Measurements from ENCODE around the gene RPL15. TPM values are rescaled to one million over a fixed set of nuclear protein-coding genes. Genes with fewer than 3 reads are reported as not detected.
A peak's percentile ranks its signal among the peaks of the same experiment; 100 is the strongest.
"Not testable (repeated sequence)": the region's sequence is repeated elsewhere in the genome, so short reads cannot be mapped to it uniquely, and the experiment has no call there.

Gene RPL15
- 2,510 and 2,511 TPM in 2 replicates for total RNA-seq (2014; rRNA removed; shearing (Covaris generic))
- polyA plus RNA-seq (2015; cell fraction: cytosol; rRNA removed): 2,575 and 4,354 TPM in 2 replicates
- polyA plus RNA-seq (2015; cell fraction: nucleus; rRNA removed): 1,618 and 1,721 TPM in 2 replicates

- peak; percentile 97 for DNase-seq (ENCODE audit: low read depth)
These were observed at the start of gene RPL15, which contains the start of gene NKIRAS1 for GRCh38 chr3:23916886-23917678. Gene RPL15 (plus strand): TSS chr3:23917132. CDS start chr3:23917860, 728 bp downstream. Gene NKIRAS1 (minus strand): TSS chr3:23916990. CDS start chr3:23910904, 6,086 bp downstream.

DNA sequence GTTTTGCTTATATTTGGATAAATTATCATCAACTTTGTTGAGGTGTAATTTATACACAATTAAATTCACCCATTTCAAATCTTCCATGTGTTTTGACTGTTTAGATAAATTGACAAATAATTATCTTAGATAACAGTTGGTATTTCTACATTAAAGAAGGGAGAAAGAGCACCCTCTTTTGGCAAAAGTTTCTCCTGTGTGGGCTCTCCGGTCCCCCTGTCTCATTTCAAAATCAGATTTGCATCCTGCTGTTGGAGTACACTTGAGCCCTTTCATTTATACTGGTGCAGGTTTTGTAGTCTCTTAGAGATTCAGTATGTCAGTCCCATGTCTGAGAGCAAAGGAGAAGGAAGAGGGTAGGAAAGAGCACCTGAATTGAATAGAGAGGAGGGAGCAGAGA, 49.5 kb upstream of the RPL15 start:
- no peak for DNase-seq (ENCODE audit: low read depth)

DNA sequence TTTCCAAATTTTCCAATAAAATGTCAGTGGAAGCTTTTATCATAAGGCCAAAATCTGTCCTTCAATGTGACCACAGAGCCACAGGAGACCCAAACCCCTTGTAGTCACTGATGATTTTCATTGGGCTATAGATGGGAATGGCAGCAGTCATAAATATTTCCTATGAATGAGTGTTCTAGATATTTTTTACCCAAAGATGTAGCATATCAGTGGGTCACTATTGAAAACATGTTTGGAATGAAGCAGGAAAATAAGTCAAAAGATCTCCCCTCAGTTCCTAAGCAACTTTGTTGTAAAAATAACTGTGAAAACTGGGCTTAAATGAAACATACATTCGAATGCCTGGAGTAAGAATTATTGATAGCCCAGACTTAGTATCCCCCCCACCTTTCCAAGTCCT, 49.1 kb upstream of the RPL15 start:
- DNase-seq (ENCODE audit: low read depth): no peak

DNA sequence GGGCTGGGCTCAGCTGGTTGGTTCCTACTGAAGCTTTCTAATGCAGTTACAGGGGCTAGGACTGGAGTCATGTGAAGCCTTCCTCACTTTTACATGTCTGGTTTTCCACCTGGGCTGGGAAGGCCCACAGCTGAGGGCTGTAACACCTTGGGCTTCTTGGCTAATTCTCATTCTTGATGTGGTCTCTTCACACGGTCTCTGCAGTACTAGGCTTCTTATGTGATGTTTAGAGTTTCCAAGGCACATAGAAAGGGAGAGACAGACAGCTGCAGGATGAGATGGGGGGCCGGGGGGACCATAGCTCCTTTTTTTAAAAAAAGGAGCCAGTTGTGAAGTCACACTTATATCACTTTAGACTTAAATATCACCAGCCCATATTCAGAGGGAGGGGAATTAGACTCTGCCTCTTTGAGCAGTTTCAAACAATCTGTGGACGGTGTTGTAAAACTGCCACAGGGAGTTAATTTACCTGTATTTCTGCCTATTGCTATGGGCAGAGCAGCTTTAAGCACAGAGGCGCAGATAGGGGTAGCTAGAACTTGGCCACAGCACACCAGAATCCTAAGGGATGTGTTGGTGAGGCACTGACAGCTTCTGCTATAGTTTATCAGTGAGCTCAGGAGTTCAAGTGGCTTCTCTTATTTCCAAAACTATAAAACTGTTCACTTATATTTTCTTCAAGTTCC, 46.8 kb upstream of the RPL15 start:
- DNase-seq (ENCODE audit: low read depth): no peak

GRCh38 chr3:23870663-23871043, 46.3 kb upstream of the RPL15 start:
- DNase-seq (ENCODE audit: low read depth): not testable (repeated sequence)

DNA sequence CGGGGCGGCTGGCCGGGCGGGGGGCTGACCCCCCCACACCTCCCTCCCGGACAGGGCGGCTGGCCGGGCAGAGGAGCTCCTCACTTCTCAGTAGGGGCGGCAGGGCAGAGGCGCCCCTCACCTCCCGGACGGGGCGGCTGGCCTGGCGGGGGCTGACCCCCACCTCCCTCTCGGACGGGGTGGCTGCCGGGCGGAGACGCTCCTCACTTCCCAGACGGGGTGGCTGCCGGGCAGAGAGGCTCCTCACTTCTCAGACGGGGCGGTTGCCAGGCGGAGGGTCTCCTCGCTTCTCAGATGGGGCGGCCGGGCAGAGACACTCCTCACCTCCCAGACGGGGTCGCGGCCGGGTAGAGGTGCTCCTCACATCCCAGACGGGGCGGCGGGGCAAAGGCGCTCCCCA, 45.6 kb upstream of the RPL15 start:
- DNase-seq (ENCODE audit: low read depth): not testable (repeated sequence)

- DNase-seq (ENCODE audit: low read depth): no peak
These were observed 44.6 kb upstream of the RPL15 start for GRCh38 chr3:23872330-23872729.

GRCh38 chr3:23873941-23874340, 43.0 kb upstream of the RPL15 start:
- DNase-seq (ENCODE audit: low read depth): no peak

DNA sequence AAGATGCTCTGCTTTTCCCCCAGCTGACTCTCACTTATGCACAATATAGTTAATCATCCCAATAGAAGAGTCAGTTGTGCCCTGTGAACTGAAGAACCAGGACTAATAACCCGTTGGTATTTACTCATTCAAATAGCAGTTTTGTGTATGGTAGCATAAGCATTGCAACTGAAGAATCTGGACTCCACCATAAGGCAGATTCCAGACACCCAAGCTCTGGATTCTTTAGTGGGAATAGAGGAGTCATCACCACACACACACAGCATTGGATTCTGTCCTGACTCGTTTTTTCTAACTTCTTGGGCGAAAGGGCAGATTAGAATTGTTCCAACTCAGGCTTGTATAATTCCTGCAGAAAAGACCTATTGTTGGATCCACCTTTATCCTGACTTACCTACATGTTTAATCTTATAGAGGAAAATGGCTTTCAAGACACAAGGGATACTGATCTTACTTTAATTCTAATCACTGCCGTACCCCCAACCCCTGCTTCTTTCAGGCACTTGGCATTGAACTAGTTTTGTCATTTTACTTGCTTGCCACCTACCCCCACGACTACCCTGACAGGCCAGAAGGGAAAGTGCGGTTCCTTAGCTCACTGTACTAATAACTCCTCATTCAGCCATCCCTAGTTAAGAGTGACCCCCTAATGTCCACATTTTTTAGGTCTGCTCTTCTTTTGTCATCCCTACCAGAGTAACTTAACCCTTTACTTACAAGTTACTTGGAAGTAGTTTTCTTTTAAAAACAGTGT, 42.4 kb upstream of the RPL15 start:
- no peak for DNase-seq (ENCODE audit: low read depth)

- no peak for DNase-seq (ENCODE audit: low read depth)
These were observed 41.7 kb upstream of the RPL15 start for GRCh38 chr3:23875113-23875725.

- DNase-seq (ENCODE audit: low read depth): no peak
These were observed 40.0 kb upstream of the RPL15 start for GRCh38 chr3:23876923-23877322.

DNA sequence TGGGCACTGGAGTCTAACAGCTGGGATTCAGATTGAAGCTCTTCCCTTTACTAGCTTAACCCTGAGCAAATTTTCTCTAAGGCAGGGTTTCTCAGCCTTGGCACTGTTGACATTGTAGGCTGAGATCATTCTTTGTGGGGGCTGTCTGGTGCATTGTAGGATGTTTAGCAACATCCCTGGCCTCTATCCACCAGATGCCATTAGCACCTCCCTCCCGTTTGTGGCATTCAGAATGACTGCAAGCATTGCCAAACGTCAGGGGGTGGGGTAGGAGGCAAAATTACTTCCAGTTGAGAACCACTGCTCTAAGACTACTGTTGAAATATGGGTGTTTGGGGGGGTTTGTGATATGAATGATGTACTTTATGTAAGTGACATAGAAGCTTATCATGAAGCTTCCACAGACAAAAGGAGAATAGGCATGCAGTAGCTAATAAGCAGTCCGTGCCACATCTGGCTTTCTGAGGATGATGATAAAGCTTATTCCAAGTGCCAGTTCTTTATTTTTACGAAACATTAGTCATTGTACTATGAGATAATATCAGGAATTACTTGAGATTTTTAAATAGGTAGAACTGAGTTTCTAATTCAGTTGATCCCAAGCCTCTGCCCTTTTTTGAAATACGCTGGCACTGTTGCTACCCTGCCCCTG, 39.5 kb upstream of the RPL15 start:
- DNase-seq (ENCODE audit: low read depth): peak; percentile 59

GRCh38 chr3:23879485-23879884, 37.4 kb upstream of the RPL15 start:
- no peak for DNase-seq (ENCODE audit: low read depth)

GRCh38 chr3:23880703-23881339, 36.1 kb upstream of the RPL15 start:
- DNase-seq (ENCODE audit: low read depth): no peak

GRCh38 chr3:23881993-23882392, 34.9 kb upstream of the RPL15 start:
- DNase-seq (ENCODE audit: low read depth): not testable (repeated sequence)

- DNase-seq (ENCODE audit: low read depth): no peak
These were observed 34.4 kb upstream of the RPL15 start for GRCh38 chr3:23882487-23882918.

GRCh38 chr3:23884481-23884880, 32.5 kb upstream of the RPL15 start:
- no peak for DNase-seq (ENCODE audit: low read depth)

DNA sequence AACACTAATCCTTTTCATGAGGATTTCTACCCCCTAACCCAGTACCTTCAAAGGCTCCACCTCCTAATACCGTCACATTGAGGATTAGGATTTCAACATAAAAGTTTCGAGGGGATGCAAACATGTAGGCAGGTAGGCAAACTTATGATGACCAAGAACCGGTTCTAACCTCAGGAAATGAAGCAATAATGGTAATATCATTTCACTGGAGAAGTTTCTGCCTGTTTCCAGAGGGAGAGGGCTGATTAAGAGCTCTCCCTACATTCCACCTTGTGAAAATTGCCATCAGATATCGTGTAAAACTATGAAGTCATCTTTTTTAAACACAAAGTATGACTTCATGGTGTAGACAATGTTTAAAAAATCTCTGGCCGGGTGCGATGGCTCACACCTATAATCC, 31.7 kb upstream of the RPL15 start:
- DNase-seq (ENCODE audit: low read depth): no peak

DNA sequence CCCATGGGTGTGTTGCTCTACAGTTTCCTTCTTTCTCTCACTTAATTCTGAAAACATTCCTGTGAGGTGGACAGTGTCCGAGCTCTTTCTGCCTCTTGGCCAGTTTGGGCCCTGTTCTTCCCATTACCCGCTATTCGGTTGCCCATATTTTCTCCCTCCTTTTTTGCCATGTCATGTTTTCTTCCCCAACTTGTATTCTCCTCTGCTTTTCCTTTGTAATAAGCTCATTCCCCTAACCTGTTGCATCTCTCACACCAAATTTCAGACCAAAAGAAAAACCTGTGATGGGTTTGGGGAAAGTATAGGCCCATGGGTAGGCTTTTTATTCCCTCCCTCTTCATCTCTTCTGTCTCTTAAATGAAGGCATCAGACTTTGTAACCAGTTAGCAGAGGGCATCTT, 30.6 kb upstream of the RPL15 start:
- no peak for DNase-seq (ENCODE audit: low read depth)

DNA sequence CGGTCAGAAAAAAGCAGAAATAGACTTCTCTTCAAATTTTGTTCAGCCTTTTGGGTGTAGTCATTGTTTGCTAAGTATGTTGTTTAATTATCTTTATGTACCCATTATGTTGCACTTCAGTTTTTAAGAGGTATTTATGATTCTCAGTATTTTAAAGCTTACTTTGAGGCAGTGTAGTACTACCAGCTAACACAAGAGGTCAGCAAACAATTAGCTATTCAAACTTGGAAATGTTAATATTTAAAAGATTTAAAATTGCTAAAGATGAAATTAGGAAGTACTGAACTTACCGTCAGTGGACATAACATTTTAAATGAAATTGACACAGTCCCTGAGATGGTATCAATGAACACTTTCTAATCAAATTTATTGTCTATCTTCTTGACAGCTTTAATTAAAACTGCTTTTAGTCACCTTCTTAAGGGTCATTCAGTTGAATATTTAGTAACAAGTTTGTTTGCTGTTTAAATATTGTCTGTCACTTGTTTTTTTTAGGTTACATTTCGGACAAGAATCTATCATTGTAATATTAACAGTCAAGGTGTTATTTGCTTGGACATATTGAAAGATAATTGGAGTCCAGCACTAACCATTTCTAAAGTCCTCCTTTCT, 28.2 kb upstream of the RPL15 start:
- no peak for DNase-seq (ENCODE audit: low read depth)

All from HT1080 (cell line).